GM23338 (cell line): Measurements from ENCODE around the gene DENND4B. TPM values are rescaled to one million over a fixed set of nuclear protein-coding genes. Genes with fewer than 3 reads are reported as not detected.
"Not testable (repeated sequence)": the region's sequence is repeated elsewhere in the genome, so short reads cannot be mapped to it uniquely, and the experiment has no call there.

Source experiments
- ATAC-seq: fragments of 200-7000 bp; cut with Tn5 transposase; 3 replicates; pipeline ENCODE4 v1.9.1; 2020
- DNase-seq: peaks from one replicate; pipeline ENCODE4 v3.0.0-alpha.2; 2015; ENCODE audit warnings: low spot score
- H2AFZ ChIP-seq: fragments of 200-600 bp; sonication (generic); 2 replicates; pipeline ENCODE4 v1.8.0; 2016; ENCODE audit warnings: antibody characterized with exemption, mild to moderate bottlenecking, moderate library complexity
- H3F3A ChIP-seq: fragments of 200-600 bp; sonication (generic); replicated peaks from 2 replicates; pipeline ENCODE4 v1.8.0; 2017; ENCODE audit warnings: antibody characterized with exemption, mixed run types, low read depth
- H3K27ac ChIP-seq: fragments of 200-600 bp; sonication (generic); 2 replicates; pipeline ENCODE4 v1.6.1; 2016; ENCODE audit warnings: low read depth
- H3K27me3 ChIP-seq: fragments of 200-600 bp; sonication (generic); 2 replicates; pipeline ENCODE4 v1.8.0; 2016; ENCODE audit warnings: mild to moderate bottlenecking, mixed run types, moderate library complexity; ENCODE audit not compliant: insufficient read depth
- H3K36me3 ChIP-seq: fragments of 200-600 bp; sonication (generic); 2 replicates; pipeline ENCODE4 v1.8.0; 2016; ENCODE audit warnings: mild to moderate bottlenecking; ENCODE audit not compliant: insufficient read depth
- H3K4me1 ChIP-seq: fragments of 200-600 bp; sonication (generic); 2 replicates; pipeline ENCODE4 v1.8.0; 2016; ENCODE audit warnings: mild to moderate bottlenecking, moderate library complexity; ENCODE audit not compliant: insufficient read depth
- H3K4me2 ChIP-seq: fragments of 200-600 bp; sonication (generic); 2 replicates; pipeline ENCODE4 v1.7.1; 2017; ENCODE audit warnings: mixed run types
- H3K4me3 ChIP-seq: fragments of 200-600 bp; sonication (generic); 2 replicates; pipeline ENCODE4 v1.6.1; 2016; ENCODE audit warnings: mixed run types
- H3K79me2 ChIP-seq: fragments of 200-600 bp; sonication (generic); replicated peaks from 2 replicates; pipeline ENCODE4 v1.8.0; 2017; ENCODE audit warnings: mild to moderate bottlenecking; ENCODE audit not compliant: insufficient read depth
- H3K9me2 ChIP-seq: fragments of 200-600 bp; sonication (generic); 2 replicates; pipeline ENCODE4 v1.8.0; 2017; ENCODE audit not compliant: insufficient read depth
- H4K20me1 ChIP-seq: fragments of 200-600 bp; sonication (generic); replicated peaks from 2 replicates; pipeline ENCODE4 v1.8.0; 2017; ENCODE audit warnings: mild to moderate bottlenecking; ENCODE audit not compliant: insufficient read depth
- H3K27ac Mint-ChIP-seq: 2 replicates; pipeline ENCODE4 v1.8.0; 2020; ENCODE audit warnings: inconsistent platforms, mild to moderate bottlenecking, moderate library complexity, mixed read lengths
- H3K27me3 Mint-ChIP-seq: 3 replicates; pipeline ENCODE4 v1.8.0; 2022; ENCODE audit warnings: low read depth, mild to moderate bottlenecking, moderate library complexity, mixed read lengths, inconsistent platforms; ENCODE audit not compliant: insufficient read depth, poor library complexity
- H3K36me3 Mint-ChIP-seq: 3 replicates; pipeline ENCODE4 v1.8.0; 2021; ENCODE audit warnings: low read depth, mild to moderate bottlenecking, inconsistent platforms, moderate library complexity, mixed read lengths
- H3K4me1 Mint-ChIP-seq: 3 replicates; pipeline ENCODE4 v1.8.0; 2020; ENCODE audit warnings: mild to moderate bottlenecking, inconsistent platforms, mixed read lengths
- H3K4me3 Mint-ChIP-seq: 3 replicates; pipeline ENCODE4 v1.8.0; 2021; ENCODE audit warnings: moderate library complexity, mild to moderate bottlenecking, inconsistent platforms, mixed read lengths
- H3K9me3 Mint-ChIP-seq: 3 replicates; pipeline ENCODE4 v1.8.0; 2020; ENCODE audit warnings: moderate library complexity, mild to moderate bottlenecking, inconsistent platforms, mixed read lengths
- CTCF ChIP-seq, 2 experiments: fragments of 200-600 bp in 1 of 2; sonication (generic) in 1 of 2; conservative IDR thresholded peaks; 2 replicates each; pipeline versions ENCODE4 v1.5.1 to v1.6.1; 2016 to 2017; ENCODE audit warnings: antibody characterized with exemption in 2 of 2, low read depth in 2 of 2, mild to moderate bottlenecking in 2 of 2, moderate library complexity in 1 of 2
- EZH2 ChIP-seq: fragments of 200-600 bp; sonication (generic); IDR thresholded peaks from one replicate; pipeline ENCODE4 v1.8.0; 2017; ENCODE audit warnings: antibody characterized with exemption, mild to moderate bottlenecking, low read depth; ENCODE audit not compliant: unreplicated experiment
- STAT1 ChIP-seq: IDR thresholded peaks from one replicate; pipeline ENCODE4 v1.6.1; 2016; ENCODE audit warnings: antibody characterized with exemption; ENCODE audit not compliant: unreplicated experiment
- ZNF462 ChIP-seq: fragments of 250-450 bp; sonication (Bioruptor Pico); IDR thresholded peaks from 2 replicates; pipeline ENCODE4 v1.5.0; 2020; ENCODE audit warnings: mild to moderate bottlenecking, moderate library complexity
- polyA plus RNA-seq: library from polyadenylated mRNA; unstranded; fragments of >200 nt; fragmentation: Nextera tagmentation; extraction: Ambion mirVana; gene quantifications from 2 replicates; pipeline ENCODE4 v1.2.1, GENCODE V29; 2016
- total RNA-seq: library from RNA; depleted of rRNA; stranded (reverse); fragments of >200 nt; shearing (Covaris generic); gene quantifications from 2 replicates; pipeline ENCODE4 v1.2.3, GENCODE V29; 2014

Gene DENND4B
- total and polyA plus RNA-seq, 2 experiments from 2014 or later, result 29.4 to 57.0 TPM

GRCh38 chr1:153916297-153916696 is 30.2 kb downstream of the DENND4B start:
- no peaks in the 10 kb centered on the region for H3K9me2 ChIP-seq
- no peak overlapping the region for H3K4me3 ChIP-seq
- H2AFZ ChIP-seq, result no peak overlapping the region
- Mint-ChIP-seq H3K4me3 (no peak overlapping the region), H3K4me1 (peaks cover 16% of the 10 kb centered on the region), H3K27me3 (peaks cover 4% of the 10 kb centered on the region), H3K27ac (no peak overlapping the region), H3K36me3 (peaks cover 6% of the 10 kb centered on the region; the same call in 1 of the 3 replicates), H3K9me3 (no peaks in the 10 kb centered on the region)
- no peak for ATAC-seq
- H3F3A ChIP-seq, result no peaks in the 10 kb centered on the region; the same call in none of the 2 replicates
- H3K4me2 ChIP-seq, result no peak overlapping the region
- H4K20me1 ChIP-seq, result peaks cover 79% of the 10 kb centered on the region
- H3K27ac ChIP-seq, result no peak overlapping the region
- H3K4me1 ChIP-seq, result peaks cover 17% of the 10 kb centered on the region
- DNase-seq, result no peak
- peaks cover 100% of the 10 kb centered on the region for H3K79me2 ChIP-seq
- H3K36me3 ChIP-seq, result no peaks in the 10 kb centered on the region; the same call in 1 of the 2 replicates
- no peaks in the 10 kb centered on the region for H3K27me3 ChIP-seq
- no peak for TF ChIP-seq CTCF (conservative IDR thresholded peaks at IDR 0.05; ENCODE audit: low read depth in 2 of 2)
- no peak for TF ChIP-seq EZH2

GRCh38 chr1:153912349-153912748 is 34.2 kb downstream of the DENND4B start:
- Histone ChIP-seq H3K27ac (no peak overlapping the region), H3K9me2 (no peaks in the 10 kb centered on the region), H3K4me2 (no peak overlapping the region), H3K36me3 (no peaks in the 10 kb centered on the region; the same call in 1 of the 2 replicates), H3K4me1 (no peaks in the 10 kb centered on the region), H3K27me3 (no peaks in the 10 kb centered on the region), H3F3A (no peaks in the 10 kb centered on the region; the same call in 1 of the 2 replicates), H3K79me2 (peaks cover 100% of the 10 kb centered on the region), H3K4me3 (no peak overlapping the region), H4K20me1 (peaks cover 62% of the 10 kb centered on the region), H2AFZ (no peak overlapping the region)
- Mint-ChIP-seq H3K36me3 (peaks cover 18% of the 10 kb centered on the region), H3K4me3 (no peak overlapping the region), H3K9me3 (no peaks in the 10 kb centered on the region), H3K27ac (no peak overlapping the region), H3K27me3 (peaks cover 1% of the 10 kb centered on the region), H3K4me1 (no peaks in the 10 kb centered on the region)
- no peak for TF ChIP-seq EZH2
- no peak for TF ChIP-seq STAT1
- TF ChIP-seq ZNF462 (CRISPR knock-in tag), result no peak
- TF ChIP-seq CTCF (conservative IDR thresholded peaks at IDR 0.05; ENCODE audit: low read depth in 2 of 2), result no peak
- ATAC-seq, result no peak
- no peak for DNase-seq

- H3K27ac ChIP-seq, H3K9me2 ChIP-seq, H3F3A ChIP-seq, H3K4me1 Mint-ChIP-seq, H3K27ac Mint-ChIP-seq, H3K36me3 ChIP-seq, H3K4me3 Mint-ChIP-seq, H3K27me3 ChIP-seq, DNase-seq, H3K4me2 ChIP-seq, H3K4me3 ChIP-seq, H2AFZ ChIP-seq, H3K4me1 ChIP-seq, ATAC-seq, H3K27me3 Mint-ChIP-seq, H3K9me3 Mint-ChIP-seq: not testable (repeated sequence)
- H4K20me1 ChIP-seq, result peaks cover 68% of the 10 kb centered on the region
- H3K79me2 ChIP-seq, result peaks cover 100% of the 10 kb centered on the region
- peaks cover 26% of the 10 kb centered on the region for H3K36me3 Mint-ChIP-seq
These were observed 36.0 kb downstream of the DENND4B start for GRCh38 chr1:153910560-153910959.
